ENCODE results near the gene TBR1. TPM values are rescaled to one million over a fixed set of nuclear protein-coding genes. Genes with fewer than 3 reads are reported as not detected.

The TBR1 gene
- total RNA-seq, 1 donor from 2014 or later = 0.30 TPM

DNA sequence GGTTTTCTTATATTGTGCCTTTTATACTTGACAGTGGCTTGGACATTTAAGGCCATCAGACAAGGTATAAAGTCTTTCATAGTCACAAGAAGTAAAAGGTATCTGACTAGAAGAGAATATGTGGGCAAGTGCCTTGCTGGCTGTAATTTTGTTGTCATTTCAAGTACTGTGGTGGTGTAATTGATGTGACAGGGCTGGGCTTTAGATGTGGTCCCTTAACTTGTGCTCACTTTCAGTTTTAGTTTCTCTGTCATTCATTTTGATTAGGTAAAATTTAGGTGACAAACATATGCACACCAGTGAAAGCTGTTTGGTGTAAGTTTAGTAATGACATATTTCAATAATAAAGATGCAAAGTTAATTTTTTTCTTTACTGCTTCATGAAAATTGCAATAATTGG is 31.2 kb upstream of the TBR1 start:
- no peaks in the 10 kb centered on the region for H3K9me3 Mint-ChIP-seq (ENCODE audit: unreplicated experiment)
- H3K36me3 Mint-ChIP-seq (ENCODE audit: unreplicated experiment) = peaks cover 7% of the 10 kb centered on the region
- H3K27me3 Mint-ChIP-seq (ENCODE audit: unreplicated experiment) = no peaks in the 10 kb centered on the region
- TF ChIP-seq, protein P1, sequence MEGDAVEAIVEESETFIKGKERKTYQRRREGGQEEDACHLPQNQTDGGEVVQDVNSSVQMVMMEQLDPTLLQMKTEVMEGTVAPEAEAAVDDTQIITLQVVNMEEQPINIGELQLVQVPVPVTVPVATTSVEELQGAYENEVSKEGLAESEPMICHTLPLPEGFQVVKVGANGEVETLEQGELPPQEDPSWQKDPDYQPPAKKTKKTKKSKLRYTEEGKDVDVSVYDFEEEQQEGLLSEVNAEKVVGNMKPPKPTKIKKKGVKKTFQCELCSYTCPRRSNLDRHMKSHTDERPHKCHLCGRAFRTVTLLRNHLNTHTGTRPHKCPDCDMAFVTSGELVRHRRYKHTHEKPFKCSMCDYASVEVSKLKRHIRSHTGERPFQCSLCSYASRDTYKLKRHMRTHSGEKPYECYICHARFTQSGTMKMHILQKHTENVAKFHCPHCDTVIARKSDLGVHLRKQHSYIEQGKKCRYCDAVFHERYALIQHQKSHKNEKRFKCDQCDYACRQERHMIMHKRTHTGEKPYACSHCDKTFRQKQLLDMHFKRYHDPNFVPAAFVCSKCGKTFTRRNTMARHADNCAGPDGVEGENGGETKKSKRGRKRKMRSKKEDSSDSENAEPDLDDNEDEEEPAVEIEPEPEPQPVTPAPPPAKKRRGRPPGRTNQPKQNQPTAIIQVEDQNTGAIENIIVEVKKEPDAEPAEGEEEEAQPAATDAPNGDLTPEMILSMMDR (IDR thresholded peaks at IDR 0.05) = no peak
- H3K4me3 Mint-ChIP-seq (ENCODE audit: unreplicated experiment) = no peak overlapping the region
- no peaks in the 10 kb centered on the region for H3K4me1 Mint-ChIP-seq (ENCODE audit: unreplicated experiment)
- DNase-seq (ENCODE audit: extremely low spot score, unreplicated experiment) = no peak
- no peak overlapping the region for H3K27ac Mint-ChIP-seq (ENCODE audit: unreplicated experiment)

DNA sequence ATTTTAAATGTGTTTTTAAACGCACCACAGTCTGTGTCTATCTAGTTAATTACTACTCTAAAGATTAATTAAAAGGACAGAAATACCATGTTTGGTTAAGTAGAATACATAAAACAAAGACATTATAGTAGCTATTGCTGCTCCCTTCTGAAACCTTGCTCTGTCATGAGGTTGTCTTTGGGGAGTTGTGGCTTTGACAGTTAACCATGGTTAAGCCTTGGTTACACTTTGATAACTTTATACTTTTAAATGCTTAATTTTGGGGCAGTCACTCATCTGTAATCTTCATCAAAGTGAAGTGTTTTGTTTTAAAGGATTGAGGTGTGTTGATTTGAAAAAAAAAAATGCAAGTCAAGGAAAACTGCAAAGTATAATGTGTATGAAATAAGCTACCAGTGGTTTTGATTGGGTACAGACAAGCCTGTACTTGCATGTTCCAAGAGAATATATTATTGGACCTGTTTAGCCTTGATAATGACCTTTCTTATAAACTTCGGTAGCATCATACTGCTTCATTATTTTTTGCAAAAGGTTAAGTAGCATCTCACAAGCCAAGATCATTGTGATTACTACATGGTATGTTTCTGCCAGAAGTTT is 29.8 kb upstream of the TBR1 start:
- H3K36me3 Mint-ChIP-seq (ENCODE audit: unreplicated experiment) = peaks cover 11% of the 10 kb centered on the region
- H3K27me3 Mint-ChIP-seq (ENCODE audit: unreplicated experiment) = no peaks in the 10 kb centered on the region
- no peak for DNase-seq (ENCODE audit: extremely low spot score, unreplicated experiment)
- peaks cover 2% of the 10 kb centered on the region for H3K4me1 Mint-ChIP-seq (ENCODE audit: unreplicated experiment)
- no peak overlapping the region for H3K4me3 Mint-ChIP-seq (ENCODE audit: unreplicated experiment)
- H3K9me3 Mint-ChIP-seq (ENCODE audit: unreplicated experiment) = no peaks in the 10 kb centered on the region
- H3K27ac Mint-ChIP-seq (ENCODE audit: unreplicated experiment) = no peak overlapping the region
- TF ChIP-seq, protein P1 (IDR thresholded peaks at IDR 0.05) = no peak

DNA sequence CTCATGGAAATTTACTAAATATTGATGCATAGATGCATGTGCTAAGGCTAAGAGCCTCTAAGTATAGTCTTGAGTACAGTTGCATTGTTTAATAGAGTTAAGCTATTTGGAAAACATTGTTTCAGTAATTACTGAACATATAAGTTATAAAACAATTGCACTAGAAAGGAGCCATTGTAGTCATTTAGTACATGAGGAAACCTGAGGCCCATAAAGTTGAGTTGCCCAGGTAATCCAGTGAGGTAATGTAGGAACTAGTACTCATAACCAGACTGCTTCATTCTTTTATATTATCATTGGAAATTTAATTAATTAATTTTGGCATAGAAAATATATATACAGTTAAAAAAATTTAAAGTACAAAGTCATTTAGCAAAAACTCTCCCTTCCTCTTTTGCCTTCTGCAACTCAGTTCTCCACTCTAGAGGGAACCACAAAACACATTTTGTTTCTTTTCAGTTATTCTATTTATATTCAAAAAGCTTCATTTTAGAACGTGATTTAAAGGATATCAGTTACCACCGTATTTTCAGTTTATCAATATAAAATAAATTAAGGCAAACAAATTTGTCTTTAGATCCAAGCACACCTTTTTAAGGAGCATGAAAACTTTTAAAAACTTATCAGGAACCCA is 27.8 kb upstream of the TBR1 start:
- DNase-seq (ENCODE audit: extremely low spot score, unreplicated experiment) = no peak
- Mint-ChIP-seq H3K9me3 (ENCODE audit: unreplicated experiment) (no peaks in the 10 kb centered on the region), H3K4me3 (ENCODE audit: unreplicated experiment) (no peak overlapping the region), H3K4me1 (ENCODE audit: unreplicated experiment) (peaks cover 2% of the 10 kb centered on the region), H3K36me3 (ENCODE audit: unreplicated experiment) (peaks cover 17% of the 10 kb centered on the region), H3K27ac (ENCODE audit: unreplicated experiment) (no peak overlapping the region), H3K27me3 (ENCODE audit: unreplicated experiment) (no peaks in the 10 kb centered on the region)
- TF ChIP-seq, protein P1 (IDR thresholded peaks at IDR 0.05) = no peak

DNA sequence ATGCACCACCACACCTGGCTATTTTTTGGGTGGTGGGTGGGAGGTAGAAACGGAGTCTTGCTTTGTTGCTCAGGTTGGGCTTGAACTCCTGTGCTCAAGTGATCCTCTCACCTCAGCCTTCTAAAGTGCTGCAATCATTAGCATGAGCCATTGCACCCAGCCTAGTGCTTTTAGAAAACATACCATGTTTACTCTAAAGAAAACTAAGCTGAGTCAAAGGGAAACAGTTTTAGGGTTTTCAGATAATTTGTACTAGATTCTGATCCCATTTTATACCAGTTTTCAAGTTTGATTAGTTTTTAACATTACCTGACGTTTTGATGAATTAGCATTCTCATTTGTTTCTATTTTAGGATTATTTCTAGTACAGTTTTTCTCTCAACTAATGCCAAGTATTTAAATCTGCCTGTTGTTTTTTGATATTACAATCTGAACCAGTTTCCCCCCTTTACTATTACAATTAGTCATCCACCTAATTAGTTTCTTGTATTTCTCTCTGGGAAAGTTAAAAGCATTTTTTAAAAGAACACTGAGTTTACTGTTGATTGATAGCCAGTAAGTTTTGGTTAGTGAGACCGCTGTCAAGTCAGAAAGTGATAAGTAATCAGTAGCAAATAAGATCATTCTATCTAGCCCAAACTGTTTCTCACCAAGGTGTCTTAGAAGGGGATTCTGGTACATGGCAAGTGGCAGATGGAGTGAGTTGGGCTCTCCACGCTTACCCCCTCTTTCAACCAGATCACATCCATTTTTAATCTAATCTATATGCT is 24.2 kb upstream of the TBR1 start:
- no peak for DNase-seq (ENCODE audit: extremely low spot score, unreplicated experiment)
- Mint-ChIP-seq H3K9me3 (ENCODE audit: unreplicated experiment) (no peaks in the 10 kb centered on the region), H3K4me1 (ENCODE audit: unreplicated experiment) (peaks cover 2% of the 10 kb centered on the region), H3K36me3 (ENCODE audit: unreplicated experiment) (peaks cover 34% of the 10 kb centered on the region), H3K4me3 (ENCODE audit: unreplicated experiment) (no peak overlapping the region), H3K27me3 (ENCODE audit: unreplicated experiment) (no peaks in the 10 kb centered on the region), H3K27ac (ENCODE audit: unreplicated experiment) (no peak overlapping the region)
- TF ChIP-seq, protein P1 (IDR thresholded peaks at IDR 0.05) = no peak

DNA sequence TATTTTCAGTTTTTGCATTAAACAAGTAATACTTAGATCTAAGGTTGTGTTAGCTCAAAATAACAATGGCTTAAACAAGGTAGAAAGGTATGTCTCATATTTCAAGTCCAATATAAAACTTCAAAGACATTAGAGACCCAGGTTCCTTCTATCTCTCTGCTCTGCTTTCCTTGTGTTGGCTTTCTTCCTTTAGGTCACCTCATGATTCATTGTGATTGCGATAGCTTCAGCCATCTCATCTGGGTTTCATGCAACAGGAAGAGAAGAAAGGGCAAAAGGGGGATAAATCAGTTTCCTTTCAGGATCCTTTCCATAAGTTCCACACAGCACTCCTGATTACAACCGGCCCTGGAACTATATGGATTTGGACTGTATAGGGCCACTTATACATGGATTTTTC is 16.0 kb upstream of the TBR1 start:
- Mint-ChIP-seq H3K4me1 (ENCODE audit: unreplicated experiment) (no peaks in the 10 kb centered on the region), H3K27me3 (ENCODE audit: unreplicated experiment) (no peaks in the 10 kb centered on the region), H3K27ac (ENCODE audit: unreplicated experiment) (no peak overlapping the region), H3K4me3 (ENCODE audit: unreplicated experiment) (no peak overlapping the region), H3K9me3 (ENCODE audit: unreplicated experiment) (no peaks in the 10 kb centered on the region), H3K36me3 (ENCODE audit: unreplicated experiment) (peaks cover 35% of the 10 kb centered on the region)
- DNase-seq (ENCODE audit: extremely low spot score, unreplicated experiment) = no peak
- TF ChIP-seq, protein P1 (IDR thresholded peaks at IDR 0.05) = no peak
